ENCODE results near the gene CLPX.
A peak's percentile ranks its signal among the peaks of the same experiment; 100 is the strongest.
"Not testable (repeated sequence)": the region's sequence is repeated elsewhere in the genome, so short reads cannot be mapped to it uniquely, and the experiment has no call there.

The CLPX gene

DNA sequence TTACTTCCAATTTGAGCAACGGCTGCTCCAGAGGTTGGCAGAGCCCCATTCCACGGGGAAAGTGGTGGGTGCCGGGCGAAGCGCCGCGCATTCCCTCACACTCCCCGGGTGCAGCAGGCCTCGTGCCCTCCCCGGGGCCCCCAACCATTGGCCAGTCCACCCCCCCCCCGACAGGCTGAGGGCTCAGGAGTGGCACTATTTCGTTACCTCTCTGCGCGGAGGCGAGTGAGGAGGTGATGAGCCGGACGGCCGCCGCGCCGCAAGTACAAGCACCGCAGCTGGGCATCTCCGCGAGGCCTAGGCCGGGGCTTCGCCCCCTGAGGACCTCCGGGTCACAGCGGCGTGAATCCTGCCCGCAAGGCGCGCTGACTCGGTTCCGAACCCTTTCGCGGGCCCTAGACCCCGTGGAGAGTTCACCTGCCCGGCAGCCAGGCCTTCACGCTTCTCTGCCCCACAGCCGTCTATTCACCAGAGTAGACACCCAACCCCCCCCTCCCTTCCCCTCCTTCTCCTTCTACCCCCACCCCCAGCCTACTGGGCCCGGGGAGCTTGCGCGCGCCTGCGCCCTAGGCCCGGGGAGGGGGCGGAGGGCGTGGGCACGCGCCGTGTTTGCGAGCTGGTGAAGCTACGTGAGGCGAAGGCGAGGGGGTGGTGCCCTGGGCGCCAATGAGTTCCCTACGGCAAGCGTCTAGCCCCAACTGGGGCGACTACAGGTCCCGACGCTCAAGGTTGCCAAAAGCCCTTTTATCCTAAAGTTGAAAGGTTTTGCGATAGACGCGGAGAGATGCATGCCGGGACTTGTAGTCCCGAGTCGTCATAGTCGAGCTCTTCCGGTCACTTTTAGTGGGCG is at the start of gene CLPX:
Gene CLPX, minus strand, starts transcription at position 475 of the 850 bp plus-strand sequence. Its CDS starts 189 bp downstream, at position 286.
- Histone ChIP-seq H3K27ac (ENCODE audit: low read depth, low read length) (peak within 1 kb of the TSS; percentile 94), H3K4me3 (ENCODE audit: low read depth, low read length) (peak within 1 kb of the TSS; percentile 69), H3K27me3 (ENCODE audit: control insufficient read depth, insufficient read depth, low read length) (no peaks in the 10 kb centered on the region)

DNA sequence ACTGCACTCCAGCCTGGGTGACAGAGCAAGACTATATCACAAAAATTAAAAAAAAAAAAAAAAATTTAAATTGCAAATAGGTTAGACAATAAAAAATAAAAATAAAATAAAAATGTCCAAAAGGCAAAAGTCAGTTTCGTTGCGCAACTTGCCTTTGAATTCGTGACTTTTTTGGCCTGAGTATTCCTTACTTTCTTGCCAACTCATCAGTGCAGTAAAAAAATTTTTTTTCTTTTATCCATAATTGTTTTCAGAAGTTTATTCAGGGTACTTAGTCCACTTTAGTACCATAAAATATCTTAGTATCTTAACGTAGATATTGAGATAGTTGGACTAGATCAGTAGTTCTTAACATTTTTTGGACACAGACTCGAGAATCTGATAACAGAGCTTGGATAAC is 48.6 kb upstream of the CLPX start:
- Histone ChIP-seq H3K4me3 (ENCODE audit: low read depth, low read length) (no peak overlapping the region), H3K9me3 (ENCODE audit: control insufficient read depth, insufficient read depth, low read length) (no peaks in the 10 kb centered on the region), H3K27ac (ENCODE audit: low read depth, low read length) (no peak overlapping the region)

More for the DNA sequence above, at the start of gene CLPX:
- Histone ChIP-seq H3K4me1 (ENCODE audit: control insufficient read depth, insufficient read depth, low read length) (peaks cover 15% of the 10 kb centered on the region; the same call in 1 of the 2 replicates), H3K9me3 (ENCODE audit: control insufficient read depth, insufficient read depth, low read length) (no peaks in the 10 kb centered on the region), H3K9ac (ENCODE audit: low read depth, low read length) (peak within 1 kb of the TSS; percentile 88), H3K36me3 (ENCODE audit: control insufficient read depth, insufficient read depth, low read length) (peaks cover under 1% of the 10 kb centered on the region; the same call in 1 of the 2 replicates)

DNA sequence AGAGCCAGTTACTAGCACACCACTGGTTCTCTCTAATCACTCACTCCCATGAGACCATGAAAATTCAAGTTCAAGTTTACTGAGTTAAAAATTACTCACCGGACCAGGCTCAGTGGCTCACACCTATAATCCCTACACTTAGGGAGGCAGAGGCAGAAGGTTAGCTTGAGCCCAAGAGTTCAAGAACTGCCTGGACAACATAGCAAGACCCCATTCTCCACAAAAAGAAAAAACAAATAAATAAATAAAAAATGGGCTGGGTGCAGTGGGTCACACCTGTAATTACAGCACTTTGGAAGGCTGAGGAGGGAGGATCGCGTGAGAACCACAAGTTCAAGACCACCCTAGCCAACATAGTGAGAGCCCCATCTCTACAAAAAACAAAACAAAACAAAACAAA is 47.4 kb upstream of the CLPX start:
- Histone ChIP-seq H3K9ac (ENCODE audit: low read depth, low read length) (no peak overlapping the region), H3K36me3 (ENCODE audit: control insufficient read depth, insufficient read depth, low read length) (no peaks in the 10 kb centered on the region), H3K4me1 (ENCODE audit: control insufficient read depth, insufficient read depth, low read length) (no peaks in the 10 kb centered on the region), H3K27ac (ENCODE audit: low read depth, low read length) (no peak overlapping the region), H3K4me3 (ENCODE audit: low read depth, low read length) (no peak overlapping the region), H3K9me3 (ENCODE audit: control insufficient read depth, insufficient read depth, low read length) (no peaks in the 10 kb centered on the region), H3K27me3 (ENCODE audit: control insufficient read depth, insufficient read depth, low read length) (no peaks in the 10 kb centered on the region)

More for the DNA sequence above, 48.6 kb upstream of the CLPX start:
- H3K9ac ChIP-seq (ENCODE audit: low read depth, low read length) = no peak overlapping the region
- H3K4me1 ChIP-seq (ENCODE audit: control insufficient read depth, insufficient read depth, low read length) = no peaks in the 10 kb centered on the region
- H3K36me3 ChIP-seq (ENCODE audit: control insufficient read depth, insufficient read depth, low read length) = no peaks in the 10 kb centered on the region
- H3K27me3 ChIP-seq (ENCODE audit: control insufficient read depth, insufficient read depth, low read length) = no peaks in the 10 kb centered on the region

DNA sequence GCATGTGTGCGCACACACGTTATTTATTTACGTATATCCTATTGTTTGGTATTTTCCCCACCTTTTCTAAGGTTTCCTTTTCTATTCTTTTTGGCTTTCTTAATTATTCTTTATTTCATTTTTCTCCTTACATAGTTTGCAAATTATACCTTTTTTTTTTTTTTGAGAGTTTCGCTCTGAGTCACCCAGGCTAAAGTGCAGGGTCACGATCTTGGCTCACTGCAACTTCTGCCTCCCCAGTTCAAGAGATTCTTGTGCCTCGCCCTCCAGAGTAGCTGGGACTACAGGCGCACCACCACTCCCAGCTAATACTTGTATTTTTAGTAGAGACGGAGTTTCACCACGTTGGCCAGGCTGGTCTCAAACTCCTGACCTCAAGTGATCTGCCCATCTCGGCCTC is 46.2 kb upstream of the CLPX start:
- Histone ChIP-seq H3K4me1 (ENCODE audit: control insufficient read depth, insufficient read depth, low read length) (peaks cover under 1% of the 10 kb centered on the region; the same call in 1 of the 2 replicates), H3K4me3 (ENCODE audit: low read depth, low read length) (no peak overlapping the region), H3K9me3 (ENCODE audit: control insufficient read depth, insufficient read depth, low read length) (no peaks in the 10 kb centered on the region), H3K27me3 (ENCODE audit: control insufficient read depth, insufficient read depth, low read length) (no peaks in the 10 kb centered on the region), H3K9ac (ENCODE audit: low read depth, low read length) (no peak overlapping the region), H3K27ac (ENCODE audit: low read depth, low read length) (no peak overlapping the region), H3K36me3 (ENCODE audit: control insufficient read depth, insufficient read depth, low read length) (no peaks in the 10 kb centered on the region)

DNA sequence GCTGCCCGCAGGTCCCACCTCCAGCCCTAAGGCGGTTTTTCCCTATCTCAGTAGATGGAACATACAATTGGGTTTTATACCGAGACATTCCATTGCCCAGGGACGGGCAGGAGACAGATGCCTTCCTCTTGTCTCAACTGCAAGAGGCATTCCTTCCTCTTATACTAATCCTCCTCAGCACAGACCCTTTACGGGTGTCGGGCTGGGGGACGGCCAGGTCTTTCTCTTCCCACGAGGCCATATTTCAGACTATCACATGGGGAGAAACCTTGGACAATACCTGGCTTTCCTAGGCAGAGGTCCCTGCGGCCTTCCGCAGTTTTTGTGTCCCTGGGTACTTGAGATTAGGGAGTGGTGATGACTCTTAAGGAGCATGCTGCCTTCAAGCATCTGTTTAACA is 41.8 kb upstream of the CLPX start:
- H3K9ac ChIP-seq (ENCODE audit: low read depth, low read length); H3K4me1 ChIP-seq (ENCODE audit: control insufficient read depth, insufficient read depth, low read length); H3K27ac ChIP-seq (ENCODE audit: low read depth, low read length); H3K4me3 ChIP-seq (ENCODE audit: low read depth, low read length); H3K27me3 ChIP-seq (ENCODE audit: control insufficient read depth, insufficient read depth, low read length); H3K9me3 ChIP-seq (ENCODE audit: control insufficient read depth, insufficient read depth, low read length); H3K36me3 ChIP-seq (ENCODE audit: control insufficient read depth, insufficient read depth, low read length): not testable (repeated sequence)

DNA sequence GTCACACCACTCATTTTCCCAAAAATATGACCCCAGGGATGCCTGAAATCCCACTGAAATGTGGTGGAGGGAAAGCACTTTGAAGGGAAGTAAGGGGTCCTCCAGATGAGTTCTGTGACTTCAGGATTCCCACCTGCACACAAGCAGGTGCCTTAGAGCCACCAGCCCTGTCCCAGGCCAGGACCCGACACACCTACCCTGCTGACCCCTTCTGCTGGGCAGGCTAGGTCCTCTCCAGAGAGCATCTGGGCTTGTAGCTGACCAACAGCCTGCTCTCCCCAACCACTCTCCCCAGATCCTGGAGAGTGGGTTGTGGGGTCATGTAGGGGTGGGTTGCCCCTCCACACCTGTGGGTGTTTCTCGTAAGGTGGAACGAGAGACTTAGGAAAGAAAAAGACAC is 41.1 kb upstream of the CLPX start:
- no peaks in the 10 kb centered on the region for H3K27me3 ChIP-seq (ENCODE audit: control insufficient read depth, insufficient read depth, low read length)
- H3K27ac ChIP-seq (ENCODE audit: low read depth, low read length) = peak overlapping the region; percentile 69
- peaks cover 4% of the 10 kb centered on the region; the same call in 1 of the 2 replicates for H3K4me1 ChIP-seq (ENCODE audit: control insufficient read depth, insufficient read depth, low read length)
- H3K9me3 ChIP-seq (ENCODE audit: control insufficient read depth, insufficient read depth, low read length) = no peaks in the 10 kb centered on the region
- H3K9ac ChIP-seq (ENCODE audit: low read depth, low read length) = no peak overlapping the region
- no peaks in the 10 kb centered on the region for H3K36me3 ChIP-seq (ENCODE audit: control insufficient read depth, insufficient read depth, low read length)
- H3K4me3 ChIP-seq (ENCODE audit: low read depth, low read length) = no peak overlapping the region

DNA sequence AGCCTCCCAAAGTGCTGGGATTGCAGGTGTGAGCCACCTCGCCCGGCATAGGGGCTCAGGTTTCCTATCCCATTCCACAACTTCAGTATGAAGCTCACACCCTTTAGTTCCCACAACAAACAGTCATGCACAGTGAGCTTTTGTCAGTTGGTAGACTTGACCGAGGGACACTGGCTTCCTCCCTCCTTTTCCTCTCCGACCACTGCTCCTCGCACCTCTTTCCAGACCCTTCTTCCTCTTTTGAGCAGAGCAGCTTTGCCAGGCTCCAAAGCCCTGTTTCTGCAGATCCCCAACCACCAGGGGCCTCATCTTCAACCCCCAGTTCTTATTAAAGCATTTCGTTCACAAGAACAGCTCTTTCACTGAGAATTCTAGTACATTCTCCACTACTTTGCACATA is 38.9 kb upstream of the CLPX start:
- no peaks in the 10 kb centered on the region for H3K27me3 ChIP-seq (ENCODE audit: control insufficient read depth, insufficient read depth, low read length)
- H3K36me3 ChIP-seq (ENCODE audit: control insufficient read depth, insufficient read depth, low read length) = no peaks in the 10 kb centered on the region
- no peak overlapping the region for H3K9ac ChIP-seq (ENCODE audit: low read depth, low read length)
- H3K4me3 ChIP-seq (ENCODE audit: low read depth, low read length) = no peak overlapping the region
- H3K9me3 ChIP-seq (ENCODE audit: control insufficient read depth, insufficient read depth, low read length) = no peaks in the 10 kb centered on the region
- no peak overlapping the region for H3K27ac ChIP-seq (ENCODE audit: low read depth, low read length)
- peaks cover 4% of the 10 kb centered on the region; the same call in 1 of the 2 replicates for H3K4me1 ChIP-seq (ENCODE audit: control insufficient read depth, insufficient read depth, low read length)

DNA sequence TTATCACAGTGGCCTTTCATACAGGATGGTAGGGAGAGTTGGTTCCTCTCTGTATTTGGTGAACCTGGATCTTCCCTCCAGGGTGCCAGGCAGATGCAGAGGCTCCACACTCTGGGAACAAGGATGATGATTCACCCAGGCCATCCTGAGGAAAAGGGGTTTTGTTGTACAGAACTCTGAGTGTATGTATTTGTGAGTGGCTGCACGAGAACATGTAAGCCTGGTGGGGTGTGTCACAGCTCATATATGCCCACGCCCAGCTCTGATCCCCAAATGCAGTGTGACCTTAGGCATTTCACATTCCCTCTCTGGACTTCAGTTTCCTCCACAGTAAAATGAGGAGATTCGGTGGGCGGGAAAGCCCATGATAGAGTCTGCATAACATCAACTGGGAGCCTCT is 37.7 kb upstream of the CLPX start:
- H3K4me3 ChIP-seq (ENCODE audit: low read depth, low read length) = no peak overlapping the region
- H3K9me3 ChIP-seq (ENCODE audit: control insufficient read depth, insufficient read depth, low read length) = no peaks in the 10 kb centered on the region

DNA sequence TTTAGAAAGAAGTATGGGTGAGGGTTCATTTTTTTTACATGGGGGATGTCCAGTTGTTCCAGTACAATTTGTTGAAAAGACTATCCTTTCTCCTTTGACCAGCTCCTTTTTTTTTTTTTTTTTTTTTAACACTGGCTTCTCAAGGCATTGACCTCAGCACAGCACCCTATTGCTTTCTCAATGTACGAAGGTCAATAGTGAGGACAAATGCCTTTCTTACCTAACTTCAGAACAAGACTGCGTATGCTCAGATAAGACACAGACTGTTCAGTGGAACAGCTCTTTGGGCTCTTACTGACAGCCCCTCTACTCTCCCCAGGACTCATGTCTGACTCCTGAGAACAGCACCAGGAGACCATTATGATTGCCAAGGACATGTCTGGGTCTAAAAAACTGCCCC is 36.6 kb upstream of the CLPX start:
- no peak overlapping the region for H3K4me3 ChIP-seq (ENCODE audit: low read depth, low read length)
- no peaks in the 10 kb centered on the region for H3K27me3 ChIP-seq (ENCODE audit: control insufficient read depth, insufficient read depth, low read length)
- no peak overlapping the region for H3K9ac ChIP-seq (ENCODE audit: low read depth, low read length)
- H3K36me3 ChIP-seq (ENCODE audit: control insufficient read depth, insufficient read depth, low read length) = no peaks in the 10 kb centered on the region
- H3K4me1 ChIP-seq (ENCODE audit: control insufficient read depth, insufficient read depth, low read length) = peaks cover 4% of the 10 kb centered on the region; the same call in 1 of the 2 replicates
- no peaks in the 10 kb centered on the region for H3K9me3 ChIP-seq (ENCODE audit: control insufficient read depth, insufficient read depth, low read length)
- H3K27ac ChIP-seq (ENCODE audit: low read depth, low read length) = no peak overlapping the region

More for the DNA sequence above, 37.7 kb upstream of the CLPX start:
- no peaks in the 10 kb centered on the region for H3K36me3 ChIP-seq (ENCODE audit: control insufficient read depth, insufficient read depth, low read length)
- no peak overlapping the region for H3K27ac ChIP-seq (ENCODE audit: low read depth, low read length)
- no peak overlapping the region for H3K9ac ChIP-seq (ENCODE audit: low read depth, low read length)
- H3K4me1 ChIP-seq (ENCODE audit: control insufficient read depth, insufficient read depth, low read length) = peaks cover 4% of the 10 kb centered on the region; the same call in 1 of the 2 replicates
- no peaks in the 10 kb centered on the region for H3K27me3 ChIP-seq (ENCODE audit: control insufficient read depth, insufficient read depth, low read length)

DNA sequence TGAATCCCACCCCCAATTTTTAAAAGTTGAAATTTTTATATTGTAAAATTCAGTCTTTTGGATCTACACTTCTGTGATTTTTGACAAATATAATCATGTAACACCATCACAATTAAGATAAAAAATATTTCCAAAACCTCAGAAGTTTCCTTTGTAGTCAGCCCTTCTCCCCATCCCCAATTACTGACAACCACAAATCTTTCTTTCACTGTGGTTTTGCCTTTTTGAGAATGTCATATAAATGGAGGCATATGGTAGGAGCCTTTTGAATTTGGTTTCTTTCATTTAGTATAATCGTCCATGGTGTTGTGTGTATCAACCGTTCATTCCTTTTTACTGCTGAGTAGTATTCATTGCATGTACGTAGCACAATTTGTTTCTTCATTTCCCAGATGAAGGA is 34.0 kb upstream of the CLPX start:
- H3K27me3 ChIP-seq (ENCODE audit: control insufficient read depth, insufficient read depth, low read length) = no peaks in the 10 kb centered on the region
- H3K4me3 ChIP-seq (ENCODE audit: low read depth, low read length) = no peak overlapping the region
- no peaks in the 10 kb centered on the region; the same call in 1 of the 2 replicates for H3K4me1 ChIP-seq (ENCODE audit: control insufficient read depth, insufficient read depth, low read length)
- no peak overlapping the region for H3K27ac ChIP-seq (ENCODE audit: low read depth, low read length)
- no peaks in the 10 kb centered on the region for H3K9me3 ChIP-seq (ENCODE audit: control insufficient read depth, insufficient read depth, low read length)
- no peak overlapping the region for H3K9ac ChIP-seq (ENCODE audit: low read depth, low read length)
- no peaks in the 10 kb centered on the region for H3K36me3 ChIP-seq (ENCODE audit: control insufficient read depth, insufficient read depth, low read length)

Data from HUES48 (cell line).